Measurements from ENCODE around the gene GIT2. TPM values are rescaled to one million over a fixed set of nuclear protein-coding genes. Genes with fewer than 3 reads are reported as not detected.
"Not testable (repeated sequence)": the region's sequence is repeated elsewhere in the genome, so short reads cannot be mapped to it uniquely, and the experiment has no call there.

The GIT2 gene
- total RNA-seq, 1 donor from 2014 or later: 50.5 TPM

GRCh38 chr12:109910254-109910968 lies 85.8 kb downstream of the GIT2 start:
- no peak overlapping the region for H3K27ac ChIP-seq (replicated peaks)
- DNase-seq: no peak
- intact Hi-C loops (cut with micrococcal nuclease): no loop called here
- no peaks in the 10 kb centered on the region for H3K4me1 ChIP-seq
- peaks cover 91% of the 10 kb centered on the region for H3K36me3 ChIP-seq
- H3K9me3 ChIP-seq (replicated peaks): no peaks in the 10 kb centered on the region
- no peak overlapping the region for H3K4me3 ChIP-seq
- no peaks in the 10 kb centered on the region for H3K27me3 ChIP-seq (ENCODE audit: low read depth)
- no peak for TF ChIP-seq CTCF (IDR thresholded peaks at IDR 0.05; ENCODE audit: borderline replicate concordance)

GRCh38 chr12:109905301-109905700 lies 90.9 kb downstream of the GIT2 start:
- Histone ChIP-seq H3K4me1 (peaks cover 19% of the 10 kb centered on the region), H3K27me3 (ENCODE audit: low read depth) (no peaks in the 10 kb centered on the region), H3K9me3 (replicated peaks) (no peaks in the 10 kb centered on the region), H3K27ac (replicated peaks) (no peak overlapping the region), H3K36me3 (peaks cover 74% of the 10 kb centered on the region), H3K4me3 (no peak overlapping the region)
- intact Hi-C loops (cut with micrococcal nuclease): no loop called here
- TF ChIP-seq CTCF (IDR thresholded peaks at IDR 0.05; ENCODE audit: borderline replicate concordance): no peak
- DNase-seq: no peak

DNA sequence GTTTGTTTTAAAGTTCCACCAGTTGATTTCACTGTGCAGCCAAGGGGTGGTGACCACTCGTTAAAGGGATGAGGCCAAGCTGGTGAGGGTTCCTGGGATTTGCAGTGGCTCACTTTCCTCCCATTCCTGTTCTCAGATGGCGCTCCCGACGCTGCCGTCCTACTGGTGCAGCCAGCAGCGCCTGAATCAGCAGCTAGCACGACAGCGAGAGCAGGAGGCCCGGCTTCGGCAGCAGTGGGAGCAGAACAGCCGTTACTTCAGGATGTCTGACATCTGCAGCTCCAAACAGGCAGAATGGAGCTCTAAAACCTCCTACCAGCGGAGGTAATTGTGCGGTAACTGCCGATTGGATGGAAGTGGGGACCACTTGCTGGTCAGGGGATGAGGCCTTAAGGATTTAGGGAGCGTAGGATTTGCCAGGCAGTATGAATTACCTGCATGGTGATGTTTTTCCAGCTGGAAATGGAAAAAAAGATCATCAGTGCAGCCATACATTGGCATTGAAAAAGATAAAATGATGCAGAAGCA lies 93.2 kb downstream of the GIT2 start:
- Histone ChIP-seq H3K36me3 (peaks cover 51% of the 10 kb centered on the region), H3K27ac (replicated peaks) (no peak overlapping the region), H3K9me3 (replicated peaks) (no peaks in the 10 kb centered on the region), H3K27me3 (ENCODE audit: low read depth) (no peaks in the 10 kb centered on the region), H3K4me1 (peaks cover 27% of the 10 kb centered on the region), H3K4me3 (no peak overlapping the region)
- DNase-seq: no peak
- no peak for TF ChIP-seq CTCF (IDR thresholded peaks at IDR 0.05; ENCODE audit: borderline replicate concordance)
- intact Hi-C loops (cut with micrococcal nuclease): no loop called here

- no peak for DNase-seq
- no peak for TF ChIP-seq CTCF (IDR thresholded peaks at IDR 0.05; ENCODE audit: borderline replicate concordance)
- no peaks in the 10 kb centered on the region for H3K9me3 ChIP-seq (replicated peaks)
- H3K27me3 ChIP-seq (ENCODE audit: low read depth): no peaks in the 10 kb centered on the region
- peaks cover 31% of the 10 kb centered on the region for H3K36me3 ChIP-seq
- intact Hi-C loops (cut with micrococcal nuclease): no loop called here
- H3K4me3 ChIP-seq: peak overlapping the region; percentile 78
- peak overlapping the region; percentile 80 for H3K27ac ChIP-seq (replicated peaks)
- H3K4me1 ChIP-seq: peaks cover 27% of the 10 kb centered on the region
These were observed 95.2 kb downstream of the GIT2 start for GRCh38 chr12:109900752-109901580.

DNA sequence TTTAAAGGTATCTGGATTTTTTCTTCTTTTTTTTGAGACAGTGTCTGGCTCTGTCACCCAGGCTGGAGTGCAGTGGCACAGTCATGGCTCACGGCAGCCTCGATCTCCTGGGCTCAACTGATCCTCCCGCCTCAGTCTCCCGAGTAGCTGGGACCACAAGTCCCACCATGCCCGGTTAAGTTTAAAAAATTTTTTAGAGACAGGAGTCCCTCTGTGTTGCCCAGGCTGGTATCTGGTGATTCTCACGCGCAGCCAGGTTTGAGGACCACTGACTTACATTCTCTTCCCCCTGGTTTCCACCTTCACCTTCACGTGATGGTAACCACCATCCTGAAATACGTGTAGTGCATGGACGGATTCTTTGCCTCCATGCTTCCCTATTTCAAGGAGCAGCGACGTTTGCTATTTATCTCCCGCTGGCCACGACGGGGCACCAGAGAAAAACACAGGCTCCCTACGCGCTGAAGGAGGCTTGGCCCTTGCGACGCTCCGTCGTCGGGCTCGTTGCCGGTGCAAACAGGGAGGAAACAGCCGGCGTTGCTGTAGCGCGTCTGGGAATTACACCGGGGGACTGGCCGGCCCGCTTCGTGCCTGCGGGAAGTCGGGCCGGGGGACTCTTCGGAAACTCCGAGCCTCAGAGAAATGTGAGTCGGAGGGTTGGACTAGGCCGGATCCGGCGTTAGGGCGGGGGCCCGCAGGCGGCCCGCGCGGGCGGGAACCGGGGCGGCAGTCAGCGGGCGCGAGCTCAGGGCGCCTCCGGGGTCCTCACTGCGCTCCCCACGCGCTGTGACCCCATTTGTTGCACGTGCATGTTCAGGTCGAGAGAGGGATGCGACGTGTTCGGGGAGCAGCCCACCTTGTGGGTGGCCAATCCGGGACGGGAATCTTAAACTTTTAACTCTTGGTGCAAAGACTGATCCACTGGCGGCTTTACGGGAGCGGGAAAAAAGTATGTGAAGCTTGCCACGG lies 96.1 kb downstream of the GIT2 start, which contains the start of gene TCHP:
Gene TCHP, plus strand, starts transcription at position 492 of the 969 bp plus-strand sequence. CDS start 2,753 bp downstream, outside the sequence.
- no peaks in the 10 kb centered on the region for H3K27me3 ChIP-seq (ENCODE audit: low read depth)
- peaks cover 22% of the 10 kb centered on the region for H3K36me3 ChIP-seq
- peak within 1 kb of the TSS; percentile 80 for H3K27ac ChIP-seq (replicated peaks)
- H3K9me3 ChIP-seq (replicated peaks): no peaks in the 10 kb centered on the region
- peaks cover 27% of the 10 kb centered on the region for H3K4me1 ChIP-seq
- DNase-seq: peak; percentile 87
- intact Hi-C loops (cut with micrococcal nuclease): no loop called here
- peak; percentile 46 for TF ChIP-seq CTCF (IDR thresholded peaks at IDR 0.05; ENCODE audit: borderline replicate concordance)
- H3K4me3 ChIP-seq: peak within 1 kb of the TSS; percentile 78

GRCh38 chr12:109899345-109899744 lies 96.8 kb downstream of the GIT2 start:
- intact Hi-C loops (cut with micrococcal nuclease): not testable (repeated sequence)

More at GRCh38 chr12:109899345-109899744, 96.8 kb downstream of the GIT2 start:
- not testable (repeated sequence) for H3K9me3 ChIP-seq (replicated peaks); DNase-seq; H3K27me3 ChIP-seq (ENCODE audit: low read depth)
- peaks cover 27% of the 10 kb centered on the region for H3K4me1 ChIP-seq
- H3K36me3 ChIP-seq: peaks cover 15% of the 10 kb centered on the region
- peak overlapping the region; percentile 78 for H3K4me3 ChIP-seq
- H3K27ac ChIP-seq (replicated peaks): peak overlapping the region; percentile 80
